Glutamatergic neuron (in vitro differentiated cells): ENCODE data around the gene IL1RL2. TPM values are rescaled to one million over a fixed set of nuclear protein-coding genes. Genes with fewer than 3 reads are reported as not detected.

Experiments
- DNase-seq: peaks from one replicate; pipeline ENCODE4 v3.0.0; 2022
- H3K27ac Mint-ChIP-seq: one replicate; pipeline ENCODE4 v1.8.0; 2020; ENCODE audit warnings: mild to moderate bottlenecking, mixed read lengths, inconsistent platforms; ENCODE audit not compliant: unreplicated experiment
- H3K27me3 Mint-ChIP-seq: one replicate; pipeline ENCODE4 v1.8.0; 2020; ENCODE audit warnings: mild to moderate bottlenecking, moderate library complexity, mixed read lengths, inconsistent platforms; ENCODE audit not compliant: unreplicated experiment
- H3K36me3 Mint-ChIP-seq: one replicate; pipeline ENCODE4 v1.8.0; 2020; ENCODE audit warnings: mild to moderate bottlenecking, mixed read lengths, inconsistent platforms; ENCODE audit not compliant: unreplicated experiment
- H3K4me1 Mint-ChIP-seq: one replicate; pipeline ENCODE4 v1.8.0; 2020; ENCODE audit warnings: mild to moderate bottlenecking, low read depth, mixed read lengths, inconsistent platforms; ENCODE audit not compliant: unreplicated experiment
- H3K4me3 Mint-ChIP-seq: one replicate; pipeline ENCODE4 v1.8.0; 2020; ENCODE audit warnings: mild to moderate bottlenecking, mixed read lengths, inconsistent platforms; ENCODE audit not compliant: unreplicated experiment
- H3K9me3 Mint-ChIP-seq: one replicate; pipeline ENCODE4 v1.8.0; 2020; ENCODE audit warnings: mild to moderate bottlenecking, moderate library complexity, mixed read lengths, inconsistent platforms; ENCODE audit not compliant: unreplicated experiment
- total RNA-seq: library from RNA; stranded (reverse); fragmentation: NEBNext Ultra II Directional; extraction: Animal tissue kit (Norgen Biotek cat#: 25700); gene quantifications from one replicate; pipeline ENCODE4 v1.2.1, GENCODE V29; 2021; ENCODE audit not compliant: unreplicated experiment
- TF ChIP-seq, protein P1 (sequence below): fragments of 200-600 bp; sonication (generic); IDR thresholded peaks from one replicate; pipeline ENCODE4 v1.5.0; 2021; ENCODE audit not compliant: partially characterized antibody, unreplicated experiment

IL1RL2 gene
- total RNA-seq, 1 donor from 2014 or later: not detected

- H3K9me3 Mint-ChIP-seq: no peaks in the 10 kb centered on the region
Measured at GRCh38 chr2:102171946-102172345, 14.9 kb upstream of the IL1RL2 start.

GRCh38 chr2:102172745-102173144 lies 14.1 kb upstream of the IL1RL2 start:
- H3K27ac Mint-ChIP-seq: no peak overlapping the region
- DNase-seq: no peak
- H3K27me3 Mint-ChIP-seq: peaks cover 2% of the 10 kb centered on the region
- H3K4me1 Mint-ChIP-seq: peaks cover 2% of the 10 kb centered on the region
- H3K9me3 Mint-ChIP-seq: no peaks in the 10 kb centered on the region
- TF ChIP-seq, protein P1, sequence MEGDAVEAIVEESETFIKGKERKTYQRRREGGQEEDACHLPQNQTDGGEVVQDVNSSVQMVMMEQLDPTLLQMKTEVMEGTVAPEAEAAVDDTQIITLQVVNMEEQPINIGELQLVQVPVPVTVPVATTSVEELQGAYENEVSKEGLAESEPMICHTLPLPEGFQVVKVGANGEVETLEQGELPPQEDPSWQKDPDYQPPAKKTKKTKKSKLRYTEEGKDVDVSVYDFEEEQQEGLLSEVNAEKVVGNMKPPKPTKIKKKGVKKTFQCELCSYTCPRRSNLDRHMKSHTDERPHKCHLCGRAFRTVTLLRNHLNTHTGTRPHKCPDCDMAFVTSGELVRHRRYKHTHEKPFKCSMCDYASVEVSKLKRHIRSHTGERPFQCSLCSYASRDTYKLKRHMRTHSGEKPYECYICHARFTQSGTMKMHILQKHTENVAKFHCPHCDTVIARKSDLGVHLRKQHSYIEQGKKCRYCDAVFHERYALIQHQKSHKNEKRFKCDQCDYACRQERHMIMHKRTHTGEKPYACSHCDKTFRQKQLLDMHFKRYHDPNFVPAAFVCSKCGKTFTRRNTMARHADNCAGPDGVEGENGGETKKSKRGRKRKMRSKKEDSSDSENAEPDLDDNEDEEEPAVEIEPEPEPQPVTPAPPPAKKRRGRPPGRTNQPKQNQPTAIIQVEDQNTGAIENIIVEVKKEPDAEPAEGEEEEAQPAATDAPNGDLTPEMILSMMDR: no peak
- H3K36me3 Mint-ChIP-seq: no peaks in the 10 kb centered on the region
- H3K4me3 Mint-ChIP-seq: no peak overlapping the region

More at GRCh38 chr2:102171946-102172345, 14.9 kb upstream of the IL1RL2 start:
- H3K27me3 Mint-ChIP-seq: no peaks in the 10 kb centered on the region
- DNase-seq: no peak
- H3K27ac Mint-ChIP-seq: no peak overlapping the region
- H3K4me1 Mint-ChIP-seq: no peaks in the 10 kb centered on the region
- no peaks in the 10 kb centered on the region for H3K36me3 Mint-ChIP-seq
- TF ChIP-seq, protein P1: no peak
- H3K4me3 Mint-ChIP-seq: no peak overlapping the region

GRCh38 chr2:102176172-102176571 lies 10.7 kb upstream of the IL1RL2 start:
- no peak overlapping the region for H3K27ac Mint-ChIP-seq
- no peak overlapping the region for H3K4me3 Mint-ChIP-seq
- TF ChIP-seq, protein P1: no peak
- peaks cover 3% of the 10 kb centered on the region for H3K4me1 Mint-ChIP-seq
- H3K36me3 Mint-ChIP-seq: no peaks in the 10 kb centered on the region
- no peak for DNase-seq
- H3K9me3 Mint-ChIP-seq: no peaks in the 10 kb centered on the region
- peaks cover 2% of the 10 kb centered on the region for H3K27me3 Mint-ChIP-seq

DNA sequence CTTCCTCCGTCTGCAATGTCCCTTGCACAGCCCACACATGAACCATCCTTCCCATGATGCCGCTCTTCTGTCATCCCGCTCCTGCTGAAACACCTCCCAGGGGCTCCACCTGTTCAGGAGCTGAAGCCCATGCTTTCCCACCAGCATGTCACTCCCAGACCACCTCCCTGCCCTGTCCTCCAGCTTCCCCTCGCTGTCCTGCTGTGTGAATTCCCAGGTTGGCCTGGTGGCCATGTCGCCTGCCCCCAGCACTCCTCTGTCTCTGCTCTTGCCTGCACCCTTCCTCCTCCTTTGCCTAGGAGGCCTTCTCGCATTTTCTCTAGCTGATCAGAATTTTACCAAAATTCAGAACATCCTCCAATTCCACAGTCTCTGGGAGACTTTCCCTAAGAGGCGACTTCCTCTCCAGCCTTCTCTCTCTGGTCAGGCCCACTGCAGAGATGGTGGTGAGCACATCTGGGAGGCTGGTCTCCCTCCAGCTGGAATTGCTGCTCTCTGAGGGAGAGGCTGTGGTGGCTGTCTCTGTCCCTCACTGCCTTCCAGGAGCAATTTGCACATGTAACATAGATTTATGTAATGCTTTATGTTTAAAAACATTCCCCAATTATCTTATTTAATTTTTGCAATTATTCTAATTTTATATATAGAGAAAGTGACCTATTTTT lies 8.9 kb upstream of the IL1RL2 start:
- no peak overlapping the region for H3K4me3 Mint-ChIP-seq
- no peak overlapping the region for H3K27ac Mint-ChIP-seq
- peaks cover 2% of the 10 kb centered on the region for H3K27me3 Mint-ChIP-seq
- no peak for DNase-seq
- TF ChIP-seq, protein P1: no peak
- H3K36me3 Mint-ChIP-seq: no peaks in the 10 kb centered on the region
- H3K4me1 Mint-ChIP-seq: peaks cover 9% of the 10 kb centered on the region
- no peaks in the 10 kb centered on the region for H3K9me3 Mint-ChIP-seq

- DNase-seq: no peak
- TF ChIP-seq, protein P1: no peak
- H3K27me3 Mint-ChIP-seq: peaks cover 2% of the 10 kb centered on the region
- no peak overlapping the region for H3K4me3 Mint-ChIP-seq
- no peaks in the 10 kb centered on the region for H3K36me3 Mint-ChIP-seq
- H3K4me1 Mint-ChIP-seq: peaks cover 9% of the 10 kb centered on the region
- H3K9me3 Mint-ChIP-seq: no peaks in the 10 kb centered on the region
- no peak overlapping the region for H3K27ac Mint-ChIP-seq
Measured at GRCh38 chr2:102179061-102179460, 7.8 kb upstream of the IL1RL2 start.
